K562 (cell line): ENCODE measurements around the gene EYA2. TPM values are rescaled to one million over a fixed set of nuclear protein-coding genes. Genes with fewer than 3 reads are reported as not detected.

Experiments used
- ATAC-seq: fragments of 200-7000 bp; cut with Tn5 transposase; 3 replicates; pipeline ENCODE4 v1.9.1; 2020; ENCODE audit warnings: moderate library complexity
- BruUV-seq: library from RNA; stranded (reverse); fragments of 400-500 nt; replicated peaks from 2 replicates; lab custom pipeline; 2021; lab: Mats Ljungman, UMichigan
- CTCF ChIA-PET: fragments of 300-600 bp; formaldehyde crosslinking; extraction: SDS; loops from one replicate; lab custom pipeline; 2021; ENCODE audit warnings: low intra/inter-chr PET ratio; lab: Yijun Ruan, JAX
- POLR2A ChIA-PET: fragments of 300-600, 350-650 bp; sonication (Branson Sonifier 250); formaldehyde crosslinking; extraction: SDS; loops from one replicate; lab custom pipeline; 2021; ENCODE audit warnings: antibody characterized with exemption, inconsistent platforms; lab: Yijun Ruan, JAX
- DNase-seq, 4 experiments: peaks; one replicate each; pipeline versions ENCODE4 v3.0.0 to v3.0.0-alpha.2; 2011 to 2018; ENCODE audit warnings: low spot score in 3 of 4, mixed read lengths in 3 of 4; ENCODE audit errors: extremely low read depth in 1 of 4
- FAIRE-seq: peaks from 2 replicates; lab custom pipeline; 2011; peaks lifted over from hg19 to GRCh38; lab: Jason Lieb, UNC
- H2AFZ ChIP-seq: 2 replicates; pipeline ENCODE4 v1.6.0; 2011; ENCODE audit warnings: low read depth, low read length, control low read depth, inconsistent platforms
- H3K27ac ChIP-seq: fragments of 200-600 bp; 3 replicates; pipeline ENCODE4 v1.8.0; 2011; ENCODE audit warnings: low read depth, mild to moderate bottlenecking, control low read depth, inconsistent platforms, low read length, moderate library complexity, mixed read lengths; ENCODE audit errors: extremely low read depth
- H3K27me3 ChIP-seq, 2 experiments: fragments of 300-600 bp in 1 of 2; 2 replicates in 1 of 2; 3 replicates in 1 of 2; pipeline versions ENCODE4 v1.6.0 to v1.8.0; 2011; ENCODE audit warnings: inconsistent platforms in 2 of 2, low read length in 2 of 2, mild to moderate bottlenecking in 1 of 2, mixed read lengths in 1 of 2, moderate library complexity in 1 of 2; ENCODE audit not compliant: control insufficient read depth in 2 of 2, insufficient read depth in 2 of 2
- H3K36me3 ChIP-seq: fragments of 300-600 bp; 3 replicates; pipeline ENCODE4 v1.8.0; 2011; ENCODE audit warnings: mild to moderate bottlenecking, low read length, inconsistent platforms; ENCODE audit not compliant: control insufficient read depth, insufficient read depth
- H3K4me1 ChIP-seq, 2 experiments: fragments of 200-600 bp in 1 of 2; replicated peaks in 1 of 2; 2 replicates in 1 of 2; 3 replicates in 1 of 2; pipeline versions ENCODE4 v1.5.1 to v1.8.0; 2011; ENCODE audit warnings: inconsistent platforms in 2 of 2, low read length in 2 of 2, mild to moderate bottlenecking in 1 of 2, mixed read lengths in 1 of 2, moderate library complexity in 1 of 2; ENCODE audit not compliant: control insufficient read depth in 2 of 2, insufficient read depth in 2 of 2
- H3K4me2 ChIP-seq: 2 replicates; pipeline ENCODE4 v1.6.1; 2011; ENCODE audit warnings: low read length, control low read depth, inconsistent platforms, mixed read lengths; ENCODE audit not compliant: insufficient read depth
- H3K4me3 ChIP-seq: fragments of 200-600 bp; sonication (generic), shearing (Covaris generic); 2 replicates; pipeline ENCODE4 v1.5.1; 2016; ENCODE audit warnings: control low read depth, inconsistent platforms
- H3K79me2 ChIP-seq: fragments of 200-600 bp; 3 replicates; pipeline ENCODE4 v1.8.0; 2011; ENCODE audit warnings: low read length, inconsistent platforms; ENCODE audit not compliant: control insufficient read depth, insufficient read depth
- H3K9ac ChIP-seq, 2 experiments: 2 replicates each; pipeline versions ENCODE4 v1.6.0 to v1.6.1; 2011; ENCODE audit warnings: low read depth in 2 of 2, low read length in 2 of 2, control low read depth in 1 of 2, inconsistent platforms in 1 of 2, mild to moderate bottlenecking in 1 of 2, mixed read lengths in 1 of 2; ENCODE audit not compliant: insufficient read depth in 1 of 2
- H3K9me1 ChIP-seq: one replicate; pipeline ENCODE4 v1.6.0; 2011; ENCODE audit warnings: inconsistent platforms, mild to moderate bottlenecking, low read length, moderate library complexity; ENCODE audit not compliant: control insufficient read depth, insufficient read depth
- H3K9me3 ChIP-seq: replicated peaks from 2 replicates; pipeline ENCODE4 v1.5.1; 2011; ENCODE audit warnings: low read depth, low read length, inconsistent platforms; ENCODE audit not compliant: control insufficient read depth, insufficient read depth
- H4K20me1 ChIP-seq: replicated peaks from 2 replicates; pipeline ENCODE4 v1.6.1; 2011; ENCODE audit warnings: low read length, inconsistent platforms, mixed read lengths; ENCODE audit not compliant: control insufficient read depth, insufficient read depth
- CBFA2T3 ChIP-seq: fragments of 450-650 bp; IDR thresholded peaks from 2 replicates; pipeline ENCODE4 v1.6.1; 2017
- CBX3 ChIP-seq, 2 experiments: IDR thresholded peaks; 1 replicate in 1 of 2; 2 replicates in 1 of 2; pipeline ENCODE4 v1.6.1; 2012; ENCODE audit warnings: inconsistent platforms in 2 of 2, low read length in 2 of 2, borderline replicate concordance in 1 of 2, control low read depth in 1 of 2
- CHD1 ChIP-seq: fragments of 200-600 bp; sonication (generic); IDR thresholded peaks from one replicate; pipeline ENCODE4 v1.6.1; 2012; ENCODE audit warnings: mild to moderate bottlenecking, moderate library complexity, low read length, inconsistent platforms
- ELF2 ChIP-seq: fragments of 250-450 bp; sonication (Bioruptor Pico); IDR thresholded peaks from 2 replicates; pipeline ENCODE4 v1.5.0; 2021; ENCODE audit warnings: mild to moderate bottlenecking
- SRSF7 ChIP-seq: fragments of 200-400 bp; formaldehyde crosslinking; optimal IDR thresholded peaks from 2 replicates; pipeline ENCODE3; 2017; ENCODE audit warnings: mild to moderate bottlenecking, low read depth, low read length
- TARDBP ChIP-seq: fragments of 450-650 bp; IDR thresholded peaks from 2 replicates; pipeline ENCODE4 v1.6.1; 2016
- ZBTB7A ChIP-seq: IDR thresholded peaks from 2 replicates; pipeline ENCODE4 v1.6.1; 2011; ENCODE audit warnings: low read depth, mild to moderate bottlenecking, low read length, moderate library complexity, borderline replicate concordance; ENCODE audit not compliant: control insufficient read depth
- ZNF778 ChIP-seq: fragments of 450-650 bp; formaldehyde crosslinking; IDR thresholded peaks from 2 replicates; pipeline ENCODE4 v1.4.0; 2020; ENCODE audit warnings: mild to moderate bottlenecking, moderate library complexity
- WGBS: fragments of 100-300 bp; shearing (Covaris generic); methylation state at CpG from one replicate; pipeline ENCODE4 v1.1.6; 2016; ENCODE audit warnings: low coverage, mixed read lengths; ENCODE audit not compliant: insufficient coverage; ENCODE audit errors: missing lambda C conversion rate; 5-methylcytosine and 5-hydroxymethylcytosine counted together
- in situ Hi-C: fragments of 300-500 bp; cut with MboI; formaldehyde crosslinking; loops from 4 replicates; pipeline ENCODE4 v1.15.0; 2018; ENCODE audit warnings: inconsistent platforms, mixed read lengths
- intact Hi-C: fragments of 100-400 bp; cut with micrococcal nuclease; formaldehyde crosslinking; loops from 2 replicates; pipeline ENCODE4 v1.14.2; 2022
- polyA plus RNA-seq, 8 experiments: library from polyadenylated mRNA; depleted of rRNA in 4 of 8; stranded (reverse) in 5 of 8; unstranded in 3 of 8; fragments of >200 nt; fragmentation: Nextera tagmentation in 2 of 8; fragmentation: Illumina TruSeq in 1 of 8; extraction: Ambion mirVana in 2 of 8; extraction: Trizol in 1 of 8; gene quantifications; 2 replicates each; pipeline versions ENCODE4 v1.2.1 to v1.2.3, GENCODE V29; 2011 to 2014; ENCODE audit warnings: inconsistent platforms in 1 of 8, missing spikeins in 1 of 8
- total RNA-seq, 7 experiments: library from RNA; depleted of rRNA in 6 of 7; stranded (reverse); fragments of >200 nt in 6 of 7; fragmentation: Illumina TruSeq in 2 of 7; extraction: Trizol in 2 of 7; gene quantifications; 2 replicates each; pipeline versions ENCODE4 v1.2.1 to v1.2.3, GENCODE V29; 2011 to 2021; ENCODE audit warnings: low replicate concordance in 1 of 7
- TF ChIP-seq, protein P1 (sequence below): fragments of 250-450 bp; sonication (Bioruptor Pico); IDR thresholded peaks from 2 replicates; pipeline ENCODE4 v1.5.0; 2021
- TF ChIP-seq, protein P2 (sequence below), 2 experiments: fragments of 450-650 bp; conservative IDR thresholded peaks; 2 replicates each; pipeline ENCODE4 v1.6.1; 2017; ENCODE audit warnings: mild to moderate bottlenecking in 2 of 2, moderate library complexity in 2 of 2
- TF ChIP-seq, protein P3 (sequence below): sonication (generic); formaldehyde crosslinking; IDR thresholded peaks from 2 replicates; pipeline ENCODE4 v1.8.1; 2022; ENCODE audit warnings: missing genetic modification reagents
- TF ChIP-seq, protein P4 (sequence below): sonication (generic); formaldehyde crosslinking; IDR thresholded peaks from 2 replicates; pipeline ENCODE4 v1.8.1; 2022; ENCODE audit warnings: missing genetic modification reagents
- TF ChIP-seq, protein P5 (sequence below), 2 experiments: fragments of 200-800 bp in 1 of 2; sonication (Bioruptor generic) in 1 of 2; sonication (generic) in 1 of 2; formaldehyde crosslinking in 1 of 2; IDR thresholded peaks in 1 of 2; conservative IDR thresholded peaks in 1 of 2; 2 replicates each; pipeline versions ENCODE4 v1.5.0 to v1.6.1; 2016 to 2020; ENCODE audit warnings: missing compliant biosample characterization in 1 of 2, missing genetic modification characterization in 1 of 2, missing genetic modification reagents in 1 of 2

EYA2 gene
- total and polyA plus RNA-seq, 9 of the 15 experiments (the other 6 are each of a cell fraction or from before 2014, with no cell fraction given): 0.03 TPM; not detected in 8

DNA sequence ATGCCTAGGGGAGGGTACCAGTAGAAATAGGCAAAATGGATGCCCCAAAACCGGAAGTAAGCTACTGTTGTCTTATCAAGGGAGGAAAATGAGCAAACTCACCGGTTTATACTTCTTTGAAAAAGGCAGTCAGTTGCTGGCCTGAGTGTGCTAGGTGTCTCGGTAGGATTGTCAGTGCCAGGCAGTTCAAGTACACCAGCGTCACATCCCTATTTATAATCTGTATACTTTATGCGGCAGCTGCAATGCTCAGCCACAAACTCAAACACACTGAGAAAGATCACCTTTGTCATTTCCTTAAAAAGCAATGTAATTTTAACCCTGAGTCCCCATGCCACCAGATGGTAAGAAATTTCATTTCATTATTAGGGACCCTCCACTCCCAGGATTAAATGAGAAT is 196.2 kb downstream of the EYA2 start (continued):
- TF ChIP-seq TARDBP (no peak), ZNF778 (no peak)
- TF ChIP-seq, all 486 proteins: peak for 0

DNA sequence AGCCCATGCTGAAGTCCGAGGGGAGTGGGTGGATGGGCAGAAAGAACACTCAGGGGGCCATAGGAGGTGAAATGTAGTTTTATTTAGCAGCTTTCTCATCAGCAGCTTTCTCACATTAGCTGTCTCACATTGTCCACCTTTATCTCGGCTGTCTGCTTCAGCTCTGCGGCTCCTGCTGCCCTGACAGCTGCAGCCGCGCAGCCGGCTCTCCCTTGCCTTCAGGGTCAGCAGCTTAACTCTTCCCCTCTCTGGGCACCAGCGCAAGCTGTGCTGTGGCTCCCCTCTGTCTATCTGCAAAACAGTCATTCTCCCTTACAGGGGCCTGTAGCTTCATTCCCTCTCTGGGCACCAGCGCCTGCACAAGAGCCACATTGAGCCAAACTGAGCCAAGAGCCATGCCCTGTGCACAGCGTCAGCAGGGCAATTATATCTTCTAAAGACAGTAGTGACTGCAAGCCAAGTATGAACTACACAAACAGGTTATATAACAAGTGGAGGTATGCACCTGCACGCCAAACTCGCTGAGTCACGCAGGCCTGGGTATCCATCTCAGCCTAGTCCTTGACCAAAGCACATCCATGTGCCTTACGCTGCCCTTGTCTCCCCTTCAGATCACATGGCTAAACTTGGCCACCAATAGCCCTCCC is 198.8 kb downstream of the EYA2 start:
- DNase-seq (no peak), ATAC-seq (no peak), FAIRE-seq (no peak)
- BruUV-seq: no TSS peak
- Histone ChIP-seq H3K9me3 (no peaks in the 10 kb centered on the region), H3K27me3 (peaks cover 18 to 32% of the 10 kb centered on the region in 2 experiments; a peak in 4 of 5 replicates), H3K27ac (no peak overlapping the region), H3K4me3 (no peak overlapping the region), H3K9ac (no peak overlapping the region), H3K9me1 (no peaks in the 10 kb centered on the region), H3K36me3 (no peaks in the 10 kb centered on the region), H3K79me2 (no peaks in the 10 kb centered on the region), H3K4me2 (no peak overlapping the region), H3K4me1 (no peaks in the 10 kb centered on the region), H4K20me1 (no peaks in the 10 kb centered on the region), H2AFZ (no peak overlapping the region)
- ChIA-PET CTCF (no interaction called here), POLR2A (interaction anchor here (0.6 kb wide), 2 partner anchors 45 to 1799 kb away, joined by 3 to 5 read pairs; no protein-coding TSS in a partner anchor)
- intact Hi-C loops: no loop called here
- in situ Hi-C loops: no loop called here
- 0% methylated on average over 13 of the region's 13 CpGs for WGBS
- TF ChIP-seq CBX3 (IDR thresholded peaks at IDR 0.05; ENCODE audit: borderline replicate concordance in 1 of 2, low read length in 2 of 2) (no peak), ELF2 (no peak), SRSF7 (no peak), CHD1 (no peak), ZBTB7A (no peak), CBFA2T3 (no peak)
- TF ChIP-seq, protein P1, sequence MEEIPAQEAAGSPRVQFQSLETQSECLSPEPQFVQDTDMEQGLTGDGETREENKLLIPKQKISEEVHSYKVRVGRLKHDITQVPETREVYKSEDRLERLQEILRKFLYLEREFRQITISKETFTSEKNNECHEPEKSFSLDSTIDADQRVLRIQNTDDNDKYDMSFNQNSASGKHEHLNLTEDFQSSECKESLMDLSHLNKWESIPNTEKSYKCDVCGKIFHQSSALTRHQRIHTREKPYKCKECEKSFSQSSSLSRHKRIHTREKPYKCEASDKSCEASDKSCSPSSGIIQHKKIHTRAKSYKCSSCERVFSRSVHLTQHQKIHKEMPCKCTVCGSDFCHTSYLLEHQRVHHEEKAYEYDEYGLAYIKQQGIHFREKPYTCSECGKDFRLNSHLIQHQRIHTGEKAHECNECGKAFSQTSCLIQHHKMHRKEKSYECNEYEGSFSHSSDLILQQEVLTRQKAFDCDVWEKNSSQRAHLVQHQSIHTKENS (CRISPR knock-in tag): no peak
- TF ChIP-seq, protein P2, sequence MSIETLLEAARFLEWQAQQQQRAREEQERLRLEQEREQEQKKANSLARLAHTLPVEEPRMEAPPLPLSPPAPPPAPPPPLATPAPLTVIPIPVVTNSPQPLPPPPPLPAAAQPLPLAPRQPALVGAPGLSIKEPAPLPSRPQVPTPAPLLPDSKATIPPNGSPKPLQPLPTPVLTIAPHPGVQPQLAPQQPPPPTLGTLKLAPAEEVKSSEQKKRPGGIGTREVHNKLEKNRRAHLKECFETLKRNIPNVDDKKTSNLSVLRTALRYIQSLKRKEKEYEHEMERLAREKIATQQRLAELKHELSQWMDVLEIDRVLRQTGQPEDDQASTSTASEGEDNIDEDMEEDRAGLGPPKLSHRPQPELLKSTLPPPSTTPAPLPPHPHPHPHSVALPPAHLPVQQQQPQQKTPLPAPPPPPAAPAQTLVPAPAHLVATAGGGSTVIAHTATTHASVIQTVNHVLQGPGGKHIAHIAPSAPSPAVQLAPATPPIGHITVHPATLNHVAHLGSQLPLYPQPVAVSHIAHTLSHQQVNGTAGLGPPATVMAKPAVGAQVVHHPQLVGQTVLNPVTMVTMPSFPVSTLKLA (conservative IDR thresholded peaks at IDR 0.05): no peak
- TF ChIP-seq, protein P3, sequence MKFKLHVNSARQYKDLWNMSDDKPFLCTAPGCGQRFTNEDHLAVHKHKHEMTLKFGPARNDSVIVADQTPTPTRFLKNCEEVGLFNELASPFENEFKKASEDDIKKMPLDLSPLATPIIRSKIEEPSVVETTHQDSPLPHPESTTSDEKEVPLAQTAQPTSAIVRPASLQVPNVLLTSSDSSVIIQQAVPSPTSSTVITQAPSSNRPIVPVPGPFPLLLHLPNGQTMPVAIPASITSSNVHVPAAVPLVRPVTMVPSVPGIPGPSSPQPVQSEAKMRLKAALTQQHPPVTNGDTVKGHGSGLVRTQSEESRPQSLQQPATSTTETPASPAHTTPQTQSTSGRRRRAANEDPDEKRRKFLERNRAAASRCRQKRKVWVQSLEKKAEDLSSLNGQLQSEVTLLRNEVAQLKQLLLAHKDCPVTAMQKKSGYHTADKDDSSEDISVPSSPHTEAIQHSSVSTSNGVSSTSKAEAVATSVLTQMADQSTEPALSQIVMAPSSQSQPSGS (CRISPR knock-in tag): no peak
- TF ChIP-seq, protein P4, sequence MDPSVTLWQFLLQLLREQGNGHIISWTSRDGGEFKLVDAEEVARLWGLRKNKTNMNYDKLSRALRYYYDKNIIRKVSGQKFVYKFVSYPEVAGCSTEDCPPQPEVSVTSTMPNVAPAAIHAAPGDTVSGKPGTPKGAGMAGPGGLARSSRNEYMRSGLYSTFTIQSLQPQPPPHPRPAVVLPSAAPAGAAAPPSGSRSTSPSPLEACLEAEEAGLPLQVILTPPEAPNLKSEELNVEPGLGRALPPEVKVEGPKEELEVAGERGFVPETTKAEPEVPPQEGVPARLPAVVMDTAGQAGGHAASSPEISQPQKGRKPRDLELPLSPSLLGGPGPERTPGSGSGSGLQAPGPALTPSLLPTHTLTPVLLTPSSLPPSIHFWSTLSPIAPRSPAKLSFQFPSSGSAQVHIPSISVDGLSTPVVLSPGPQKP: no peak
- TF ChIP-seq, protein P5, sequence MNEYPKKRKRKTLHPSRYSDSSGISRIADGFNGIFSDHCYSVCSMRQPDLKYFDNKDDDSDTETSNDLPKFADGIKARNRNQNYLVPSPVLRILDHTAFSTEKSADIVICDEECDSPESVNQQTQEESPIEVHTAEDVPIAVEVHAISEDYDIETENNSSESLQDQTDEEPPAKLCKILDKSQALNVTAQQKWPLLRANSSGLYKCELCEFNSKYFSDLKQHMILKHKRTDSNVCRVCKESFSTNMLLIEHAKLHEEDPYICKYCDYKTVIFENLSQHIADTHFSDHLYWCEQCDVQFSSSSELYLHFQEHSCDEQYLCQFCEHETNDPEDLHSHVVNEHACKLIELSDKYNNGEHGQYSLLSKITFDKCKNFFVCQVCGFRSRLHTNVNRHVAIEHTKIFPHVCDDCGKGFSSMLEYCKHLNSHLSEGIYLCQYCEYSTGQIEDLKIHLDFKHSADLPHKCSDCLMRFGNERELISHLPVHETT (CRISPR knock-in tag; conservative IDR thresholded peaks at IDR 0.05 in 1 of 2, IDR thresholded peaks at IDR 0.05 in 1 of 2): no peak
